IMR-90 (cell line): ENCODE results near the gene VWDE. TPM values are rescaled to one million over a fixed set of nuclear protein-coding genes. Genes with fewer than 3 reads are reported as not detected.

ENCODE experiments used
- ATAC-seq: fragments of 200-7000 bp; cut with Tn5 transposase; 2 replicates; pipeline ENCODE4 v1.9.1; 2020; ENCODE audit warnings: low read depth, mild to moderate bottlenecking, moderate library complexity
- BruUV-seq: library from RNA; stranded (reverse); fragments of 400-500 nt; replicated peaks from 2 replicates; lab custom pipeline; 2021; lab: Mats Ljungman, UMichigan
- CTCF ChIA-PET: fragments of 300-600 bp; formaldehyde crosslinking; extraction: SDS; loops from one replicate; lab custom pipeline; 2021; ENCODE audit warnings: antibody characterized with exemption; lab: Yijun Ruan, JAX
- POLR2A ChIA-PET: fragments of 300-600 bp; sonication (Branson Sonifier 250); formaldehyde crosslinking; loops from one replicate; lab custom pipeline; 2022; ENCODE audit warnings: antibody characterized with exemption; ENCODE audit not compliant: unreplicated experiment; lab: Charles Lee
- DNase-seq: peaks from one replicate; pipeline ENCODE4 v3.0.0; 2013
- H2AFZ ChIP-seq: replicated peaks from 2 replicates; pipeline ENCODE3; 2013; ENCODE audit warnings: low read length, mild to moderate bottlenecking; ENCODE audit not compliant: poor library complexity
- H2AK5ac ChIP-seq: 2 replicates; pipeline ENCODE4 v1.6.1; 2013; ENCODE audit warnings: low read depth, low read length, inconsistent platforms
- H2AK9ac ChIP-seq: replicated peaks from 2 replicates; pipeline ENCODE3; 2013; ENCODE audit warnings: mild to moderate bottlenecking, low read depth, low read length, moderate library complexity; ENCODE audit not compliant: poor library complexity
- H2BK120ac ChIP-seq: 2 replicates; pipeline ENCODE4 v1.6.1; 2013; ENCODE audit warnings: low read depth, low read length, inconsistent platforms
- H2BK15ac ChIP-seq: 3 replicates; pipeline ENCODE4 v1.6.1; 2013; ENCODE audit warnings: low read depth, low read length, inconsistent platforms
- H2BK20ac ChIP-seq: 2 replicates; pipeline ENCODE4 v1.6.1; 2013; ENCODE audit warnings: low read depth, mild to moderate bottlenecking, inconsistent platforms, low read length, moderate library complexity
- H2BK5ac ChIP-seq: 2 replicates; pipeline ENCODE4 v1.6.1; 2013; ENCODE audit warnings: mild to moderate bottlenecking, low read depth, low read length, inconsistent platforms; ENCODE audit not compliant: poor library complexity, severe bottlenecking
- H3K14ac ChIP-seq: replicated peaks from 2 replicates; pipeline ENCODE4 v1.6.1; 2013; ENCODE audit warnings: low read depth, low read length, inconsistent platforms
- H3K18ac ChIP-seq: 2 replicates; pipeline ENCODE4 v1.6.1; 2013; ENCODE audit warnings: low read depth, low read length, control low read depth
- H3K23ac ChIP-seq: 2 replicates; pipeline ENCODE4 v1.6.1; 2013; ENCODE audit warnings: low read depth, low read length, inconsistent platforms
- H3K27ac ChIP-seq: 2 replicates; pipeline ENCODE4 v1.5.1; 2013; ENCODE audit warnings: mild to moderate bottlenecking, control low read depth, low read length; ENCODE audit not compliant: insufficient read depth
- H3K27me3 ChIP-seq: 2 replicates; pipeline ENCODE4 v1.6.1; 2013; ENCODE audit warnings: low read length; ENCODE audit not compliant: control insufficient read depth, insufficient read depth
- H3K36me3 ChIP-seq: 2 replicates; pipeline ENCODE4 v1.6.1; 2013; ENCODE audit warnings: low read length, mixed read lengths; ENCODE audit not compliant: control insufficient read depth, insufficient read depth
- H3K4ac ChIP-seq: 2 replicates; pipeline ENCODE4 v1.6.1; 2013; ENCODE audit warnings: low read depth, low read length, inconsistent platforms
- H3K4me1 ChIP-seq: 2 replicates; pipeline ENCODE4 v1.6.1; 2013; ENCODE audit warnings: low read length, mixed read lengths; ENCODE audit not compliant: control insufficient read depth, insufficient read depth
- H3K4me2 ChIP-seq: 2 replicates; pipeline ENCODE4 v1.6.1; 2013; ENCODE audit warnings: low read depth, mild to moderate bottlenecking, control low read depth, low read length, moderate library complexity
- H3K4me3 ChIP-seq: 2 replicates; pipeline ENCODE4 v1.5.1; 2013; ENCODE audit warnings: low read depth, mild to moderate bottlenecking, control low read depth, low read length, moderate library complexity; ENCODE audit not compliant: insufficient read depth
- H3K56ac ChIP-seq: 2 replicates; pipeline ENCODE4 v1.6.1; 2013; ENCODE audit warnings: low read length, inconsistent platforms; ENCODE audit not compliant: insufficient read depth; ENCODE audit errors: extremely low read depth
- H3K79me1 ChIP-seq, 2 experiments: 2 replicates each; pipeline ENCODE4 v1.6.1; 2013; ENCODE audit warnings: low read length in 2 of 2, inconsistent platforms in 1 of 2, low read depth in 1 of 2
- H3K9ac ChIP-seq: 2 replicates; pipeline ENCODE4 v1.6.1; 2013; ENCODE audit warnings: low read depth, low read length, control low read depth
- H3K9me1 ChIP-seq: 2 replicates; pipeline ENCODE4 v1.6.1; 2013; ENCODE audit warnings: low read length, inconsistent platforms; ENCODE audit not compliant: insufficient read depth
- H3K9me3 ChIP-seq: 2 replicates; pipeline ENCODE4 v1.6.1; 2013; ENCODE audit warnings: low read length; ENCODE audit not compliant: control insufficient read depth, insufficient read depth
- H4K20me1 ChIP-seq: 2 replicates; pipeline ENCODE4 v1.6.1; 2013; ENCODE audit warnings: low read length, inconsistent platforms; ENCODE audit not compliant: insufficient read depth
- H4K5ac ChIP-seq: 2 replicates; pipeline ENCODE4 v1.6.1; 2013; ENCODE audit warnings: mild to moderate bottlenecking, low read depth, low read length, control low read depth
- H4K8ac ChIP-seq, 2 experiments: 2 replicates each; pipeline ENCODE4 v1.6.1; 2013; ENCODE audit warnings: low read depth in 2 of 2, low read length in 2 of 2, control low read depth in 1 of 2, inconsistent platforms in 1 of 2
- H4K91ac ChIP-seq: 2 replicates; pipeline ENCODE4 v1.6.1; 2013; ENCODE audit warnings: low read depth, low read length, inconsistent platforms; ENCODE audit not compliant: insufficient read depth
- CTCF ChIP-seq: conservative IDR thresholded peaks from 2 replicates; pipeline ENCODE4 v1.5.1; 2012; ENCODE audit warnings: mild to moderate bottlenecking, low read depth, low read length, improper control_type of control experiment
- ELK1 ChIP-seq: fragments of 150-350 bp; IDR thresholded peaks from 2 replicates; pipeline ENCODE4 v1.6.1; 2016; ENCODE audit warnings: low read depth, mild to moderate bottlenecking, low read length, moderate library complexity, borderline replicate concordance
- FOS ChIP-seq: fragments of 150-350 bp; IDR thresholded peaks from 2 replicates; pipeline ENCODE4 v1.6.1; 2016; ENCODE audit warnings: low read depth, low read length
- MAFK ChIP-seq: IDR thresholded peaks from 2 replicates; pipeline ENCODE4 v1.6.1; 2012; ENCODE audit warnings: low read depth, low read length, improper control_type of control experiment
- NFE2L2 ChIP-seq: fragments of 150-350 bp; IDR thresholded peaks from 2 replicates; pipeline ENCODE4 v1.6.1; 2016; ENCODE audit warnings: low read depth, mild to moderate bottlenecking, low read length
- RAD21 ChIP-seq: IDR thresholded peaks from 2 replicates; pipeline ENCODE4 v1.6.1; 2012; ENCODE audit warnings: low read length, improper control_type of control experiment
- RFX5 ChIP-seq: IDR thresholded peaks from 2 replicates; pipeline ENCODE4 v1.8.0; 2012; ENCODE audit warnings: low read depth, mild to moderate bottlenecking, low read length, moderate library complexity
- USF2 ChIP-seq: fragments of 150-350 bp; IDR thresholded peaks from 2 replicates; pipeline ENCODE4 v1.6.1; 2017; ENCODE audit warnings: mild to moderate bottlenecking, antibody characterized with exemption, low read length, low read depth
- WGBS, 2 experiments: methylation state at CpG; one replicate each; pipeline versions ENCODE4 v1.1.5 to v1.1.7; 2013; ENCODE audit warnings: missing lambda C conversion rate in 2 of 2; ENCODE audit not compliant: insufficient read length in 1 of 2; ENCODE audit errors: extremely low coverage in 2 of 2; 5-methylcytosine and 5-hydroxymethylcytosine counted together
- dilution Hi-C: fragments of 300-500 bp; cut with HindIII; formaldehyde crosslinking; loops from one replicate; pipeline ENCODE4 v1.14.3; 2018; ENCODE audit warnings: low sequenced_read_pairs; ENCODE audit not compliant: unreplicated experiment
- in situ Hi-C: fragments of 300-500 bp; cut with MboI; formaldehyde crosslinking; loops from 3 replicates; pipeline ENCODE4 v1.14.3; 2019; ENCODE audit warnings: low sequenced_read_pairs, inconsistent platforms, mixed read lengths
- intact Hi-C: fragments of 100-400 bp; cut with micrococcal nuclease; formaldehyde crosslinking; loops from 2 replicates; pipeline ENCODE4 v1.10.0; 2022
- polyA plus RNA-seq, 3 experiments: library from polyadenylated mRNA; depleted of rRNA; stranded (reverse); fragments of >200 nt; gene quantifications; 2 replicates each; pipeline ENCODE4 v1.2.3, GENCODE V29; 2012; ENCODE audit warnings: low replicate concordance in 1 of 3
- total RNA-seq: library from RNA; depleted of rRNA; stranded (reverse); fragments of >200 nt; gene quantifications from 2 replicates; pipeline ENCODE4 v1.2.3, GENCODE V29; 2012

VWDE gene
- total and polyA plus RNA-seq, 2 of the 4 experiments (the other 2 are of a cell fraction) = 0.05 to 0.18 TPM

- H3K27ac ChIP-seq = no peak overlapping the region
- H3K9me1 ChIP-seq = no peaks in the 10 kb centered on the region
- no peak overlapping the region for H3K14ac ChIP-seq
- no peaks in the 10 kb centered on the region for H3K27me3 ChIP-seq
- H3K4me2 ChIP-seq = no peak overlapping the region
- no peak overlapping the region for H2BK15ac ChIP-seq
- no peak overlapping the region for H3K9ac ChIP-seq
- no peak overlapping the region for H3K4me3 ChIP-seq
- no peak for TF ChIP-seq RFX5
- no peak for TF ChIP-seq FOS
- TF ChIP-seq RAD21 = no peak
- no peak for TF ChIP-seq MAFK
- TF ChIP-seq CTCF = no peak
- TF ChIP-seq USF2 = no peak
- TF ChIP-seq ELK1 = no peak
- no peak for TF ChIP-seq NFE2L2
- intact Hi-C loops (no loop called here), dilution Hi-C loops (no loop called here), in situ Hi-C loops (loop anchor here (25.0 kb wide), 1 partner anchor 866 kb away; no protein-coding TSS in a partner anchor)
- BruUV-seq = no TSS peak
- no peaks in the 10 kb centered on the region for H3K36me3 ChIP-seq
- ChIA-PET POLR2A (no interaction called here), CTCF (interaction anchor here (0.8 kb wide), 1 partner anchor 17 kb away, joined by 3 read pairs; no protein-coding TSS in a partner anchor)
- H4K5ac ChIP-seq = no peak overlapping the region
- no peak overlapping the region for H2AK9ac ChIP-seq
- no peaks in the 10 kb centered on the region for H3K79me1 ChIP-seq
- H3K23ac ChIP-seq = no peak overlapping the region
- H3K18ac ChIP-seq = no peak overlapping the region
- H2BK5ac ChIP-seq = no peak overlapping the region
- H3K9me3 ChIP-seq = no peaks in the 10 kb centered on the region
- H3K56ac ChIP-seq = no peak overlapping the region
- no peak overlapping the region for H3K4ac ChIP-seq
- no peak overlapping the region for H4K8ac ChIP-seq
- no peaks in the 10 kb centered on the region for H3K4me1 ChIP-seq
- no peak for ATAC-seq
- no peak overlapping the region for H2BK120ac ChIP-seq
- no peak overlapping the region for H2BK20ac ChIP-seq
- H4K20me1 ChIP-seq = no peaks in the 10 kb centered on the region
- no peak overlapping the region for H2AFZ ChIP-seq
- H4K91ac ChIP-seq = no peak overlapping the region
- no peak for DNase-seq
- WGBS, 2 experiments = no CpG with 5 or more reads among the region's 2 CpGs
- no peak overlapping the region for H2AK5ac ChIP-seq
Observed at GRCh38 chr7:12303062-12303461, 100.6 kb downstream of the VWDE start.
